Measurements from ENCODE around the gene PPM1K.

DNA sequence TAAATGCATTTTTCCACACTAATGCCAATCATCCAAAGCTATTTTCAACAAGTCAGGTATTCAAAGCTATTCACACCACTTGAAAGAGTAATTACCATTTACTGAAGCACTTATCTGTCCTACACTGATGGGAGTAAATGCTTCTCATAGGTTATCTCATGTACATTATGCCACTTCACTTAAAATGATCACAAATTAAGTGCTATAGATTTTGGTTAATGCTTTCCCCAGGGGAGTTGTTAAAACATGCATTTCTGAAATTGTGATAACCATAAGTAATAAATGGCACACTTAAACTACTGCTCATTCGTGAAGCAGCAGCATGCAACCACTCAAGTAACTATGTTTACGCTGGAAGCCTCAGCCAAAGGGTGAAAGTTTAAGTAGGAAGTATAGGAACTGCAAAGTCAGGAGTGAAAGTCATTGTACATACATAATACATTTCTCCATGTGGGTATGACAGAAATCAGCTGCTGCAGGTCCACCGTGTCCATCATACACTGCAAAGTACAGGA lies 6.6 kb downstream of the PPM1K start:
- TF ChIP-seq, protein P1, sequence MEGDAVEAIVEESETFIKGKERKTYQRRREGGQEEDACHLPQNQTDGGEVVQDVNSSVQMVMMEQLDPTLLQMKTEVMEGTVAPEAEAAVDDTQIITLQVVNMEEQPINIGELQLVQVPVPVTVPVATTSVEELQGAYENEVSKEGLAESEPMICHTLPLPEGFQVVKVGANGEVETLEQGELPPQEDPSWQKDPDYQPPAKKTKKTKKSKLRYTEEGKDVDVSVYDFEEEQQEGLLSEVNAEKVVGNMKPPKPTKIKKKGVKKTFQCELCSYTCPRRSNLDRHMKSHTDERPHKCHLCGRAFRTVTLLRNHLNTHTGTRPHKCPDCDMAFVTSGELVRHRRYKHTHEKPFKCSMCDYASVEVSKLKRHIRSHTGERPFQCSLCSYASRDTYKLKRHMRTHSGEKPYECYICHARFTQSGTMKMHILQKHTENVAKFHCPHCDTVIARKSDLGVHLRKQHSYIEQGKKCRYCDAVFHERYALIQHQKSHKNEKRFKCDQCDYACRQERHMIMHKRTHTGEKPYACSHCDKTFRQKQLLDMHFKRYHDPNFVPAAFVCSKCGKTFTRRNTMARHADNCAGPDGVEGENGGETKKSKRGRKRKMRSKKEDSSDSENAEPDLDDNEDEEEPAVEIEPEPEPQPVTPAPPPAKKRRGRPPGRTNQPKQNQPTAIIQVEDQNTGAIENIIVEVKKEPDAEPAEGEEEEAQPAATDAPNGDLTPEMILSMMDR (IDR thresholded peaks at IDR 0.05; ENCODE audit: insufficient read depth, low read length, poor library complexity, severe bottlenecking): no peak
- TF ChIP-seq EZH2phosphoT487 (conservative IDR thresholded peaks at IDR 0.05; ENCODE audit: low read length): no peak

All from SU-DHL-6 (cell line).